ENCODE results near the gene CFAP46. TPM values are rescaled to one million over a fixed set of nuclear protein-coding genes. Genes with fewer than 3 reads are reported as not detected.

The CFAP46 gene
- total RNA-seq, 1 experiment from 2014 or later = 1.6 TPM

DNA sequence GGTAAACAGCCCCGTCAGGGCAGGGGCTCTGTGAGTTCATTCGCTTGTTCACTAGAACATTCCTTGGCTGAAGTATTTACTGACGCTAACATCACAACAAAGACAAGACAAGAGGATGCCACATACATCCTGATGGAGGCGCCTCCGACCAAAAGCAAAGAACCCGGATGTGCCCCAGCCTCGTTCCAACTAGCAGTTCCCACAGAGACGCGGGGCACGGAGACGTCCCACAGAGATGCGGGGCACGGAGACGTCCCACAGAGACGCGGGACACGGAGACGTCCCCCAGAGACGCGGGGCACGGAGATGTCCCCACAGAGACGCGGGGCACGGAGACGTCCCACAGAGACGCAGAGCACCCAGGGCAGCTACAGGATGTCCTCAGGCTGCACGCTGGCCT is 35.4 kb upstream of the CFAP46 start:
- Histone ChIP-seq H3K4me1 (ENCODE audit: control insufficient read depth, insufficient read depth, low read length) (peaks cover 5% of the 10 kb centered on the region), H3K9me3 (ENCODE audit: control insufficient read depth, insufficient read depth, low read depth, low read length) (no peaks in the 10 kb centered on the region), H3K27me3 (ENCODE audit: control insufficient read depth, insufficient read depth, low read length) (no peaks in the 10 kb centered on the region), H3K36me3 (ENCODE audit: control insufficient read depth, insufficient read depth, low read length) (no peaks in the 10 kb centered on the region), H3K27ac (ENCODE audit: low read length) (no peak overlapping the region), H3K4me3 (ENCODE audit: low read depth in 2 of 2, low read length in 2 of 2) (no peak overlapping the region)
- TF ChIP-seq POLR2AphosphoS5 (IDR thresholded peaks at IDR 0.05; ENCODE audit: low read depth, low read length) = no peak
- TF ChIP-seq, protein P1, sequence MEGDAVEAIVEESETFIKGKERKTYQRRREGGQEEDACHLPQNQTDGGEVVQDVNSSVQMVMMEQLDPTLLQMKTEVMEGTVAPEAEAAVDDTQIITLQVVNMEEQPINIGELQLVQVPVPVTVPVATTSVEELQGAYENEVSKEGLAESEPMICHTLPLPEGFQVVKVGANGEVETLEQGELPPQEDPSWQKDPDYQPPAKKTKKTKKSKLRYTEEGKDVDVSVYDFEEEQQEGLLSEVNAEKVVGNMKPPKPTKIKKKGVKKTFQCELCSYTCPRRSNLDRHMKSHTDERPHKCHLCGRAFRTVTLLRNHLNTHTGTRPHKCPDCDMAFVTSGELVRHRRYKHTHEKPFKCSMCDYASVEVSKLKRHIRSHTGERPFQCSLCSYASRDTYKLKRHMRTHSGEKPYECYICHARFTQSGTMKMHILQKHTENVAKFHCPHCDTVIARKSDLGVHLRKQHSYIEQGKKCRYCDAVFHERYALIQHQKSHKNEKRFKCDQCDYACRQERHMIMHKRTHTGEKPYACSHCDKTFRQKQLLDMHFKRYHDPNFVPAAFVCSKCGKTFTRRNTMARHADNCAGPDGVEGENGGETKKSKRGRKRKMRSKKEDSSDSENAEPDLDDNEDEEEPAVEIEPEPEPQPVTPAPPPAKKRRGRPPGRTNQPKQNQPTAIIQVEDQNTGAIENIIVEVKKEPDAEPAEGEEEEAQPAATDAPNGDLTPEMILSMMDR (IDR thresholded peaks at IDR 0.05) = no peak
- no peak for TF ChIP-seq SIN3A (IDR thresholded peaks at IDR 0.05; ENCODE audit: borderline replicate concordance, insufficient read depth, low read depth, low read length)
- TF ChIP-seq, protein P2, sequence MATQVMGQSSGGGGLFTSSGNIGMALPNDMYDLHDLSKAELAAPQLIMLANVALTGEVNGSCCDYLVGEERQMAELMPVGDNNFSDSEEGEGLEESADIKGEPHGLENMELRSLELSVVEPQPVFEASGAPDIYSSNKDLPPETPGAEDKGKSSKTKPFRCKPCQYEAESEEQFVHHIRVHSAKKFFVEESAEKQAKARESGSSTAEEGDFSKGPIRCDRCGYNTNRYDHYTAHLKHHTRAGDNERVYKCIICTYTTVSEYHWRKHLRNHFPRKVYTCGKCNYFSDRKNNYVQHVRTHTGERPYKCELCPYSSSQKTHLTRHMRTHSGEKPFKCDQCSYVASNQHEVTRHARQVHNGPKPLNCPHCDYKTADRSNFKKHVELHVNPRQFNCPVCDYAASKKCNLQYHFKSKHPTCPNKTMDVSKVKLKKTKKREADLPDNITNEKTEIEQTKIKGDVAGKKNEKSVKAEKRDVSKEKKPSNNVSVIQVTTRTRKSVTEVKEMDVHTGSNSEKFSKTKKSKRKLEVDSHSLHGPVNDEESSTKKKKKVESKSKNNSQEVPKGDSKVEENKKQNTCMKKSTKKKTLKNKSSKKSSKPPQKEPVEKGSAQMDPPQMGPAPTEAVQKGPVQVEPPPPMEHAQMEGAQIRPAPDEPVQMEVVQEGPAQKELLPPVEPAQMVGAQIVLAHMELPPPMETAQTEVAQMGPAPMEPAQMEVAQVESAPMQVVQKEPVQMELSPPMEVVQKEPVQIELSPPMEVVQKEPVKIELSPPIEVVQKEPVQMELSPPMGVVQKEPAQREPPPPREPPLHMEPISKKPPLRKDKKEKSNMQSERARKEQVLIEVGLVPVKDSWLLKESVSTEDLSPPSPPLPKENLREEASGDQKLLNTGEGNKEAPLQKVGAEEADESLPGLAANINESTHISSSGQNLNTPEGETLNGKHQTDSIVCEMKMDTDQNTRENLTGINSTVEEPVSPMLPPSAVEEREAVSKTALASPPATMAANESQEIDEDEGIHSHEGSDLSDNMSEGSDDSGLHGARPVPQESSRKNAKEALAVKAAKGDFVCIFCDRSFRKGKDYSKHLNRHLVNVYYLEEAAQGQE (IDR thresholded peaks at IDR 0.05; ENCODE audit: insufficient read depth in 1 of 2, low read depth in 2 of 2, low read length in 1 of 2) = no peak
- no peak for TF ChIP-seq TCF7L2 (IDR thresholded peaks at IDR 0.05; ENCODE audit: low read depth, low read length)
- no TSS peak for BruUV-seq (replicated peaks)
- CTCF ChIA-PET = no interaction called here
- ATAC-seq (no peak), DNase-seq (ENCODE audit: low read depth, low spot score) (no peak)
- POLR2A ChIA-PET = no interaction called here
- in situ Hi-C loops (cut with HindIII; ENCODE audit: low pct_unique_long_range_greater_than_20kb, low sequenced_read_pairs) = no loop called here
- intact Hi-C loops (cut with micrococcal nuclease; ENCODE audit: unreplicated experiment) = no loop called here

DNA sequence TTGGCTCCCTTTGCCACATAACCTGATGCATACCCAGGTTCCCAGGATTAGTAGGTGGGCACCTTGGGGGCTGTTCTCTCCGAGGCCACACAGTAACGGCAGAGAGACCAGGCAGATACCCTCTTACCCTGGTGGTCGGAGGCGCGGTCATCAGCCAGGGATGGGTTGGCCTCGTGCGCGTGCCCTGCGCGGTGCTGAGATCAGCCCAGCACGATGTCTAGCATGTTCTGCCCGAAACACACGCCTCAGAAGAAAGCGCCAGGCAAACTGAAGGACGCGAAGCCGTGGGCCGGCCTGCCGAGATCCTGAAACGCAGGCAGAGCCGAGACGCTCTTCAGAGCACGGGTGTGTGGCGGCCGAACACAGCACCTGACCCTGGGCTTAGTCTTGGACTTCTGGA is 34.7 kb upstream of the CFAP46 start:
- ATAC-seq = no peak
- ChIA-PET CTCF (no interaction called here), POLR2A (no interaction called here)
- no peak overlapping the region for H3K4me3 ChIP-seq (ENCODE audit: low read depth in 2 of 2, low read length in 2 of 2)
- no TSS peak for BruUV-seq (replicated peaks)
- peaks cover 5% of the 10 kb centered on the region for H3K4me1 ChIP-seq (ENCODE audit: control insufficient read depth, insufficient read depth, low read length)
- no peak for DNase-seq (ENCODE audit: low read depth, low spot score)
- H3K9me3 ChIP-seq (ENCODE audit: control insufficient read depth, insufficient read depth, low read depth, low read length) = no peaks in the 10 kb centered on the region
- H3K36me3 ChIP-seq (ENCODE audit: control insufficient read depth, insufficient read depth, low read length) = no peaks in the 10 kb centered on the region
- no peak overlapping the region for H3K27ac ChIP-seq (ENCODE audit: low read length)
- no peaks in the 10 kb centered on the region for H3K27me3 ChIP-seq (ENCODE audit: control insufficient read depth, insufficient read depth, low read length)
- TF ChIP-seq, protein P1 (IDR thresholded peaks at IDR 0.05) = no peak
- TF ChIP-seq, protein P2 (IDR thresholded peaks at IDR 0.05; ENCODE audit: insufficient read depth in 1 of 2, low read depth in 2 of 2, low read length in 1 of 2) = no peak
- TF ChIP-seq SIN3A (IDR thresholded peaks at IDR 0.05; ENCODE audit: borderline replicate concordance, insufficient read depth, low read depth, low read length) (no peak), TCF7L2 (IDR thresholded peaks at IDR 0.05; ENCODE audit: low read depth, low read length) (no peak), POLR2AphosphoS5 (IDR thresholded peaks at IDR 0.05; ENCODE audit: low read depth, low read length) (no peak)
- intact Hi-C loops (cut with micrococcal nuclease; ENCODE audit: unreplicated experiment) = no loop called here
- in situ Hi-C loops (cut with HindIII; ENCODE audit: low pct_unique_long_range_greater_than_20kb, low sequenced_read_pairs) = no loop called here

Measured in Panc1 (cell line).